Gastrocnemius medialis (tissue), 4 donors: ENCODE measurements around the gene FBXO2.

Experiments
- CTCF ChIP-seq, 5 experiments: fragments of 450-650 bp in 3 of 5; fragments of 200-600 bp in 2 of 5; sonication (generic) in 2 of 5; IDR thresholded peaks in 4 of 5; conservative IDR thresholded peaks in 1 of 5; 1 replicate in 4 of 5; 2 replicates in 1 of 5; pipeline ENCODE4 v1.5.1; 2016 to 2019; ENCODE audit warnings: antibody characterized with exemption in 5 of 5, mild to moderate bottlenecking in 3 of 5, moderate library complexity in 3 of 5
- POLR2A ChIP-seq, 2 donors: fragments of 450-650 bp; IDR thresholded peaks; one replicate each; pipeline ENCODE4 v1.6.1; 2017; ENCODE audit warnings: antibody characterized with exemption in 2 of 2, mild to moderate bottlenecking in 2 of 2, moderate library complexity in 2 of 2

DNA sequence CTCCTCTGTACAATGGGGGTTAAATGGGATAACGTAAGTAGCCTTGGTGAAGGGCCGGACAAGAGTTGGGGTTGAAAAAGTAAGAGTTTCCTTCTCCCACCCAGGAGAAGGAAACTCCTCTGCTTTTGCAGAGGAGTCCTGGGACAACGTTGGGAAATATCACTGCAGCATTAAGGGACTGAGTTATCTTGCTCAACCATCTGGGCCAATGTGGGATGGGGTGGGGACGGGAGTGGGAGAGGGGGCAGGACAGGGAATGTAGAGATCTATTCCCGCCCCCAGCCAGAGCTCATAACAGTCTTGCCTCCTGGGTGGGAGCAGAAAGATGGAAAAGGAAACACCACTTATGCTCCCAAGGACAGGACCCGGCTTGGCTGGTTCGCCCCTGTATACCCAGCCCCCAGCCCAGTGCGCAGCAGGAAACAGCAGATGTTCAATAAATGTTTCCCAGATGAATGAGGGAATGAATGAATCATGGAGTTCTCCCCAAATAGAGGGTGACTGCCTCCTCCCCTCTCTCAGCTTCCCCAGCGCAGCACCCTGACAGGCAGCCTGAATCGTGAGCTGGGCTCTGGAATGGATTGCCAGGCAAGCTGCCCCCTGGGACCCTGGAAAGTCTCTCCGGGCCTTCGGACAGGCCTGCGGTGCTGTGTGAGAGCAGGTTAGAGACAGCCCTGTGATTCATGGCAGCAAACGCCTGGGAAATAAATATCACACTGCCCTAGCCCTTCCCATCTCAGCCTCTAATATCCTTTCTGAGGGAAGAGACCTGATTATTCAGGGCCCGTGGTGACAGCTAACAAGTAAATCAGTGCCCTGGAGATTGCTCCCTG, 24.8 kb downstream of the FBXO2 start:
- TF ChIP-seq CTCF (IDR thresholded peaks at IDR 0.05 in 4 of 5, conservative IDR thresholded peaks at IDR 0.05 in 1 of 5): no peak
- no peak for TF ChIP-seq POLR2A (IDR thresholded peaks at IDR 0.05)
